Gastroesophageal sphincter (tissue), 3 donors: Measurements from ENCODE around the gene NEDD8.

Source experiments
- POLR2A ChIP-seq, 2 donors: fragments of 450-650 bp; IDR thresholded peaks; one replicate each; pipeline ENCODE4 v1.6.1; 2017; ENCODE audit warnings: antibody characterized with exemption in 2 of 2, mild to moderate bottlenecking in 2 of 2, moderate library complexity in 1 of 2
- TF ChIP-seq, protein P1 (sequence below), 4 experiments: fragments of 200-600 bp in 2 of 4; fragments of 450-650 bp in 2 of 4; sonication (generic) in 1 of 4; IDR thresholded peaks; one replicate each; pipeline ENCODE4 v1.5.1; 2017 to 2019; ENCODE audit warnings: antibody characterized with exemption in 4 of 4, mild to moderate bottlenecking in 2 of 4, moderate library complexity in 2 of 4

DNA sequence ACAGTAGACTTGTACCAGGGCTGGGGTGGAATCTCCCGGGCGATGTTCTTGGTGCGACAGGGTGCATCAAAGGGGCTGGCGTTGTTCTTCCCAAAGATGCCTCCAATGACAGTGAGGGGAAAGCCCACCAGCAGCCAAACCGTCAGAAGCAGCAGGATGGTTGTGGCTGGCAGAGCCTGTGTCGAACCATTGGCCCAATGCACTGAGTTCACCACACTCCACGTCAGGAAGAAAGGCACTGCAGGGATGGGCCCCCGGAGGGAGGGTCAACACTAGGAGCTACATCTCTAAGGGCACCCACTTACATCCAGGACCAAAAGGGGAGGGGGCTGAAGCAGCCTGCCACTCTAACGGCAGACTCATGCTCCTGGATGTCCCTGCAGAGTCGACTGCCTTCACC is 41.8 kb downstream of the NEDD8 start:
- TF ChIP-seq, protein P1, sequence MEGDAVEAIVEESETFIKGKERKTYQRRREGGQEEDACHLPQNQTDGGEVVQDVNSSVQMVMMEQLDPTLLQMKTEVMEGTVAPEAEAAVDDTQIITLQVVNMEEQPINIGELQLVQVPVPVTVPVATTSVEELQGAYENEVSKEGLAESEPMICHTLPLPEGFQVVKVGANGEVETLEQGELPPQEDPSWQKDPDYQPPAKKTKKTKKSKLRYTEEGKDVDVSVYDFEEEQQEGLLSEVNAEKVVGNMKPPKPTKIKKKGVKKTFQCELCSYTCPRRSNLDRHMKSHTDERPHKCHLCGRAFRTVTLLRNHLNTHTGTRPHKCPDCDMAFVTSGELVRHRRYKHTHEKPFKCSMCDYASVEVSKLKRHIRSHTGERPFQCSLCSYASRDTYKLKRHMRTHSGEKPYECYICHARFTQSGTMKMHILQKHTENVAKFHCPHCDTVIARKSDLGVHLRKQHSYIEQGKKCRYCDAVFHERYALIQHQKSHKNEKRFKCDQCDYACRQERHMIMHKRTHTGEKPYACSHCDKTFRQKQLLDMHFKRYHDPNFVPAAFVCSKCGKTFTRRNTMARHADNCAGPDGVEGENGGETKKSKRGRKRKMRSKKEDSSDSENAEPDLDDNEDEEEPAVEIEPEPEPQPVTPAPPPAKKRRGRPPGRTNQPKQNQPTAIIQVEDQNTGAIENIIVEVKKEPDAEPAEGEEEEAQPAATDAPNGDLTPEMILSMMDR (IDR thresholded peaks at IDR 0.05) = no peak
- no peak for TF ChIP-seq POLR2A (IDR thresholded peaks at IDR 0.05)
